Measurements from ENCODE around the gene ZNF101. TPM values are rescaled to one million over a fixed set of nuclear protein-coding genes. Genes with fewer than 3 reads are reported as not detected.

The ZNF101 gene
- total and polyA plus RNA-seq, 9 donors = 4.6 to 7.6 (median 5.6) TPM

DNA sequence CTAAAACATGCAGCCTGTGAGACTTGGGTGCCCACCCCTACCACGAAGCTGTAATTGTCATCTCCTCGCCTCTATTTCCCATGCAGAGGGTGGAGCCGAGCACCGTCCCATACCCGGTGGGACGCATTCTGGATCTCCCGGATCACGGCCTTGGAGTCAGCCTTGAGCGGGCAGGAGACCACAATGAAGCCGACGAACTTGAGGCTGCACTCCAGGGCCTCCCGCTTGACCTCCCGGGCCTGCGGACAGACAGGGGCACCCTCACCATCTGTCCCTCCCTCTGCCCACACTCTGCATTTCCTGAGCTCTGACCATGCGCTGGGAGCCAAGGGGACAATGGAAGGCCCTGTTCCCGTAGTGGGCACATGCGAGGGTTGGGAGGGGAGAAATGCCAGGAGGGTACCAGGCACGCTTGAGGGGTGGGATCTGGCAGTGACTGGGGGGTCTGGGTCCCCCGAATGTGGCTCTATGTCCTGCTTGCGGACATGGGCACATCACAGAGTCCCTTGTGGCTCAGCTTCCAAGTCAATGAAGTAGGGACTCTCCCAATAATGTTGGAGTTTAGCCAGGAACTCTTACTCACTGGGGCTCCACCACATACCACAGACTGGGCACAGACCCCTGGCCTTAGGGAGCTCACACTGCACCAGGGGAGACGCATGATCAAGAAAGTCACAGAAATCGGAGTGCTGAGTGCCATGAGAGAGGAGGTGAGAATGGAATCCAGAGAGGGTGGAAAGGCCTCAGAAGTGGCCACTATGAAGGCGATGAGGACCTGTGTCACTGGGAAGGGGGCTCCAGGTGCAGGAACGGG lies 15.9 kb upstream of the ZNF101 start:
- no peaks in the 10 kb centered on the region for H3K9me3 ChIP-seq (replicated peaks; ENCODE audit: control insufficient read depth, low read depth, low read length)
- WGBS (ENCODE audit: insufficient coverage) = 92% methylated on average over 21 of the region's 24 CpGs
- H3K36me3 ChIP-seq (ENCODE audit: control insufficient read depth, insufficient read depth, low read length) = peaks cover 88% of the 10 kb centered on the region

DNA sequence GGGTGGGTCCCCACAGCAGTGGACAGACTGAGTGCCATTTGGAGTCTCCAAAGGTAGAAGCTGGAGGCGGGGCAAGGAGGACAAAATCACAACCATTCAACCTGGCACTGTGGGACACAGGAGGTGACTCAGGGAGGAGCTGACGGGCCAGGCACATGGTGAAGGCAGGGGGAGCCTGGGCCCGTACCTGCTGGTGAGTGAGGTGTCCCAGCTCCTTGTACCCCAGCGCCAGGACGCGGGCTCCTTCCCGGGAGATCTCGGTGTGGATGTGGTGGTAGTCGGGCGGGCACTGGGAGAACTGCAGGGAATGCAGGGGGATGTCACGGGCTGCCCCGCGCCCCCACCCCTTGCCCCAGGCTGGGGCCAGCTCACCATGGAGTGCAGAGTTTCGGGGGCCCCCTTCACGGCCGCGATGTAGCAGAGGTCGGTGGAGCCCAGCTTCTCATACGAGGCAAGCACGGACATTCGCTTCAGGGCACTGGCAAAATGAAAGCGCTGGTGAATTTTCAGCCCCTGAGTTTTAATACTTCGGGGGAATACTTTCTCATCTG lies 15.0 kb upstream of the ZNF101 start:
- DNase-seq = no peak
- Histone ChIP-seq H3K27ac (ENCODE audit: low read length) (no peak overlapping the region), H3K27me3 (ENCODE audit: control insufficient read depth, insufficient read depth, low read length) (no peaks in the 10 kb centered on the region), H3K4me1 (ENCODE audit: control insufficient read depth, insufficient read depth, low read length) (peaks cover 12% of the 10 kb centered on the region), H3K36me3 (ENCODE audit: control insufficient read depth, insufficient read depth, low read length) (peaks cover 95% of the 10 kb centered on the region), H3K4me3 (ENCODE audit: low read length) (no peak overlapping the region), H3K9me3 (replicated peaks; ENCODE audit: control insufficient read depth, low read depth, low read length) (no peaks in the 10 kb centered on the region)
- 95% methylated on average over 18 of the region's 23 CpGs for WGBS (ENCODE audit: insufficient coverage)

More for the DNA sequence above, 15.9 kb upstream of the ZNF101 start:
- Histone ChIP-seq H3K27me3 (ENCODE audit: control insufficient read depth, insufficient read depth, low read length) (no peaks in the 10 kb centered on the region), H3K4me3 (ENCODE audit: low read length) (no peak overlapping the region), H3K27ac (ENCODE audit: low read length) (no peak overlapping the region), H3K4me1 (ENCODE audit: control insufficient read depth, insufficient read depth, low read length) (peaks cover 12% of the 10 kb centered on the region)
- peak; percentile 16 for DNase-seq

DNA sequence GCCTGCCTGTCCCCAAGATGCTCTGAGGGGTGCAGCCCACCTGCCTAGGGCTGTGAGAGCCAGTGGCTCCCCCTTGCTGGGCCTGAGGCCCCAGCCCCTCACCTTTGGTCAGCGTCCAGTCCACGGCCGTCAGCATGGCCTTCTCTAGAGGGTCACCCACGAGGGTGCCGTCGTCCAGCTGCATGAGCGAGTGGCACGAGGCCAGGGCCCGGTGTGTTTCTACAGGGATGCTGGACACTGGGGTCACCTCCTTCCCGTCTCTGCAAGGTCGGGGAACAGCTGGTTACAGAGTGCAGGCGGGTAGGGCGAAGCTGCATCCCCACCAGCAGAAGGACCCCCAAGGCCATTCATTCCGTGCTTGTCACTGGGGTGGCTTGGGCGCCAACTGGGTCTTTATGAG lies 14.2 kb upstream of the ZNF101 start:
- WGBS (ENCODE audit: insufficient coverage) = 89% methylated on average over 15 of the region's 15 CpGs
- H3K9me3 ChIP-seq (replicated peaks; ENCODE audit: control insufficient read depth, low read depth, low read length) = no peaks in the 10 kb centered on the region
- H3K36me3 ChIP-seq (ENCODE audit: control insufficient read depth, insufficient read depth, low read length) = peaks cover 96% of the 10 kb centered on the region
- H3K4me1 ChIP-seq (ENCODE audit: control insufficient read depth, insufficient read depth, low read length) = peaks cover 12% of the 10 kb centered on the region
- no peak for DNase-seq
- H3K27me3 ChIP-seq (ENCODE audit: control insufficient read depth, insufficient read depth, low read length) = no peaks in the 10 kb centered on the region
- no peak overlapping the region for H3K27ac ChIP-seq (ENCODE audit: low read length)
- no peak overlapping the region for H3K4me3 ChIP-seq (ENCODE audit: low read length)

DNA sequence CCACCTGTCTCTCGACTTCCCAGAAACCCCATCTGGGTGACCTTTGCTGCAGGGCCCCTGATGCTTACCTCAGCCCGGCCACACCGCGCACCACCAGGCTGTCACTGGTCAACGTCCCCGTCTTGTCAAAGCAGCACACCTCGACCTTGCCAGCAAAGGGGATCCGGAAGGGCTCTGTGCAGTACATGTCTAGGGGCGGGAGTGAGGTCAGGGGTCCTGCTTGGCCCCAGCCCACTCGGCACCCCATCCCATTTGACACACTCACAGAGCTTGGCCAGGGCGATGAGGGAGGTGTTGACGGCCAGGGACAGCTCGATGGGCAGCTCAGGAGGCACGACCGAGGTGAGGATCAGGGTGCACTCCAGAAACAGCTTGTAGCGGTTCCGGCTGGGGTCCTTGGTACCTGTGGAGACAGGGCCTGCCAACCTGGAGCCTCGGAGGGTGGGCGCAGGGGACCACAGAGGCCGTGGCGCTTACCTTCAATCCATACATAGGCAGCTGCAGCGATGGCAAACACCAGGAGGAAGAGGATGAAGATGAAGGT lies 13.5 kb upstream of the ZNF101 start:
- Histone ChIP-seq H3K4me3 (ENCODE audit: low read length) (no peak overlapping the region), H3K27ac (ENCODE audit: low read length) (no peak overlapping the region), H3K36me3 (ENCODE audit: control insufficient read depth, insufficient read depth, low read length) (peaks cover 95% of the 10 kb centered on the region), H3K9me3 (replicated peaks; ENCODE audit: control insufficient read depth, low read depth, low read length) (no peaks in the 10 kb centered on the region), H3K4me1 (ENCODE audit: control insufficient read depth, insufficient read depth, low read length) (peaks cover 12% of the 10 kb centered on the region), H3K27me3 (ENCODE audit: control insufficient read depth, insufficient read depth, low read length) (no peaks in the 10 kb centered on the region)
- no peak for DNase-seq
- WGBS (ENCODE audit: insufficient coverage) = 94% methylated on average over 22 of the region's 22 CpGs

DNA sequence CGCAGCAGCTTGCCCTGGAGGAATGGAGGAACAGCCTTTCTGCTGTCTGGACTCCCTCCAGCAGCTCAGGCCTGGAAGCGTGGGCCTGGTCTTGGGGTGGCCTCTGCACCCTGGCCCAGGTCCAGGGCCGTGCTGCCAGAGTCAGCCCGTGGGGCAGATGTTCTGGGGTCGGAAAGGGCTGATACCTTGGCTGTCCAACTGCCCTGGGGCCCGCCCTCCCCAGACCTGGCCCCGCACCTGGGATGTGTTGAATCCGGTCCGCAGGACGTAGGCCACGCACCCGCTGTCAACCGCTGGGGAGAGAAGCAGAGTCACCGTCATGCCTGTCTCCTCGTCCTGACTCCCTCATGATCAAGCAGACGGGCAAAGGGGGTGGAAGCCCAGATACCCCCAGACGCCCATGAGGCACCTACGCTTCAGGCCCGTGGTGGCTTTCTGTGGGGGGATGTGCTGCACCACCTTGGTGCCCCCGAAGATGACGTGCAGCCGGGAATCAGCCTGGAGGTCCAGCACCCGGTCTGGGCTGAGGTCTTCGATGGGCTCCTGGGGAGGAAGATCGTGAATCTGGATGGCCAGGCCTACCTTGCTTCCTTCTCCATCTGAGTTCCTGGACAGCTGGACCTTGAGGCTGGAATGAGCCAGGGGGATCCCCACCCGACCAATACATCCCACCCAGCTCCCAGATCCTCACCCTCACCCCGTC lies 12.8 kb upstream of the ZNF101 start:
- DNase-seq = no peak
- 88% methylated on average over 25 of the region's 27 CpGs for WGBS (ENCODE audit: insufficient coverage)
- Histone ChIP-seq H3K27me3 (ENCODE audit: control insufficient read depth, insufficient read depth, low read length) (no peaks in the 10 kb centered on the region), H3K27ac (ENCODE audit: low read length) (no peak overlapping the region), H3K4me3 (ENCODE audit: low read length) (no peak overlapping the region), H3K9me3 (replicated peaks; ENCODE audit: control insufficient read depth, low read depth, low read length) (no peaks in the 10 kb centered on the region), H3K36me3 (ENCODE audit: control insufficient read depth, insufficient read depth, low read length) (peaks cover 90% of the 10 kb centered on the region), H3K4me1 (ENCODE audit: control insufficient read depth, insufficient read depth, low read length) (peaks cover 8% of the 10 kb centered on the region)

DNA sequence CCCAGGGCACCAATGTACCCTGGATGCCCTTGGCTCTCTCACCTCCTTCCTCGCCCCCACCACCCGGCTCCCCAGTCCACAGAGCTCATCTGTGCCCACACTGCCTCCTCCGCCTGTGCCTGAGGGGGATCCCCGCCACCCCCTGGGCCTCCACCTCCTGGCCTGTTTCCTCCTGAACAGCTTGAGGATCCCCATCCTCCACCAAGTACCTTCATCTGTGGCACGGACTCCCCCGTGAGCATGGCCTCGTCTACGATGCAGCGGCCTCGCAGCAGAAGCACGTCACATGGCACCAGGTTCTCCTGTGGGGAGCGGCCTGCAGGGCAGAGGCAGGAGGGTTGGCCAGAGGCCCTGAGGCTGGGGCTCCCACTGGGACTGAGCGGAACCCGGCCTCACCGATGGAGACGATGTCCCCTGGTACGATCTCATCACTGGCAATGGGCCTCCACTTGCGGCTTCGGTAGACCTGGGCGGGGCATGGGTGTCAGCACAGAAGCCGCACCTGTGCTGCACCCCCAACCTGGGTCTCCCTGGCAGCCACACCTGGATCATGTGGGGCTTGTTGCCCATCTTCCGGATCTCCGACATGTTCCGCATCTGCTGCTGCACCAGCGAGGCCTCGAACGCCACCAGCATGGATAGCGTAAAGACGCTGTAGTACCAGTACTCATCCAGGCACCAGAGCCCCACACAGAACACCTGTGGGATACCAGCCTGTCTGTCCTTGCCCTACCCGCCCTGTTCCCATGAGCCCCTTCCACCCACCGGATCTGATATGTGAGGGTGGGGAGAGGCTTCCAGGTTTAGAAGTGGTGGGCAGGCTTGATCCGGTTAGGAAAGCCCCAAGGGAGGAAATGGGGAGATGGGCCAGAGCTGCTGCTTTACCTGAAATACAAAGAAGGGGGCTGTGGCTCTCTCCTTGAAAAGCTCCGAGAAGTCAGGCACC lies 11.9 kb upstream of the ZNF101 start:
- Histone ChIP-seq H3K36me3 (ENCODE audit: control insufficient read depth, insufficient read depth, low read length) (peaks cover 80% of the 10 kb centered on the region), H3K27ac (ENCODE audit: low read length) (no peak overlapping the region), H3K27me3 (ENCODE audit: control insufficient read depth, insufficient read depth, low read length) (no peaks in the 10 kb centered on the region), H3K4me3 (ENCODE audit: low read length) (no peak overlapping the region), H3K9me3 (replicated peaks; ENCODE audit: control insufficient read depth, low read depth, low read length) (no peaks in the 10 kb centered on the region), H3K4me1 (ENCODE audit: control insufficient read depth, insufficient read depth, low read length) (peaks cover 5% of the 10 kb centered on the region)
- 91% methylated on average over 29 of the region's 33 CpGs for WGBS (ENCODE audit: insufficient coverage)
- DNase-seq = peak; percentile 8

DNA sequence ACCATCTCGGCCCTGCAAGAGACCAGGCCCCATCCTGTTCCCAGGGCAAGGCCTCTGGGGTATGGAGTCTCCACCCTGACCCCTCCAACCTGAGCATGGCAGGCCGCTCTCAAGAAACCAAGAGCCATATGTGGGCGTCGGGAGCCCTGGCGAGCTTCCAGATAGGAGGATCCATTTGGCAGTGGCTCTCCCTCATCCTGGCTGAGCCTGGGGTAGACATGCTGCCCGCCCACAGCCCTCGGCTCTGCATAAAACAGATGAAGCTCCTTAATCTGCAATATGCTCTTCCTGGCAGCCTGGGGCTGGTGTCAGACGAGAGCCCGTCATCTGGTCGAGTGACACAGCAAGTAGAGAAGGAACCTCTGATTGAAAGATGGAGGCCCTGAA lies 11.2 kb upstream of the ZNF101 start:
- H3K27me3 ChIP-seq (ENCODE audit: control insufficient read depth, insufficient read depth, low read length) = no peaks in the 10 kb centered on the region
- no peak overlapping the region for H3K4me3 ChIP-seq (ENCODE audit: low read length)
- no peaks in the 10 kb centered on the region for H3K9me3 ChIP-seq (replicated peaks; ENCODE audit: control insufficient read depth, low read depth, low read length)
- peaks cover 74% of the 10 kb centered on the region for H3K36me3 ChIP-seq (ENCODE audit: control insufficient read depth, insufficient read depth, low read length)
- peaks cover 11% of the 10 kb centered on the region for H3K4me1 ChIP-seq (ENCODE audit: control insufficient read depth, insufficient read depth, low read length)
- 65% methylated on average over 10 of the region's 10 CpGs for WGBS (ENCODE audit: insufficient coverage)
- no peak overlapping the region for H3K27ac ChIP-seq (ENCODE audit: low read length)
- DNase-seq = peak; percentile 28

DNA sequence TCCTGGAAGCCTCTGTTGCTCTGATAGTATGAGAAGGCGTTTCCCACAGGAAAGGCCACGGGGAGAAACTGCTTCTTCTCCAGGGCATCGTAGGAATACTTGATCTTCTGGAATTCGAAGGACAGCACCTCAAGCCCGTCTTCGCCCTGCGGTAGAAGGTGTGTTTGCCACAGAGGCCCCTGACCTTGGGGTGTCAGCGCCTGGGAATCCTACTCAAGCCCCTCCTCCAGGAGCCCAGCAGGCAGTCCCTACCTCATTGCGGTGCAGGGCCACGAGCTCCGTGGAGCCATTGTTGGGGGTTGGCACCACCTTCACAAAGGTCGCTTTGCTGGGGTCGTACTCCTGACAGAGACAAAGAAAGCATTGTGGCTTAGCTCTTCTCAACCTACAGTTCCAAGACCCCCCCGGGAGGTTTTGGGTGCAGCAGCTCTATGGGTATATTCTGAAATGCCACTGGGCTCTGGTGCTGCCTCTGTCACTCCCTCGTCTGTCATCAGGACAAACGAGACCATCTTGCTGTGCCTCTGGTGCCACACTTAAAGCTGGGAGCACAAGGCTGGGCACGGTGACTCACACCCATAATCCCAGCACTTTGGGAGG lies 8.9 kb upstream of the ZNF101 start:
- H3K36me3 ChIP-seq (ENCODE audit: control insufficient read depth, insufficient read depth, low read length) = peaks cover 50% of the 10 kb centered on the region
- peaks cover 18% of the 10 kb centered on the region for H3K4me1 ChIP-seq (ENCODE audit: control insufficient read depth, insufficient read depth, low read length)
- peak; percentile 6 for DNase-seq
- no peak overlapping the region for H3K4me3 ChIP-seq (ENCODE audit: low read length)
- H3K27me3 ChIP-seq (ENCODE audit: control insufficient read depth, insufficient read depth, low read length) = no peaks in the 10 kb centered on the region
- no peaks in the 10 kb centered on the region for H3K9me3 ChIP-seq (replicated peaks; ENCODE audit: control insufficient read depth, low read depth, low read length)
- H3K27ac ChIP-seq (ENCODE audit: low read length) = no peak overlapping the region
- WGBS (ENCODE audit: insufficient coverage) = 87% methylated on average over 16 of the region's 17 CpGs

DNA sequence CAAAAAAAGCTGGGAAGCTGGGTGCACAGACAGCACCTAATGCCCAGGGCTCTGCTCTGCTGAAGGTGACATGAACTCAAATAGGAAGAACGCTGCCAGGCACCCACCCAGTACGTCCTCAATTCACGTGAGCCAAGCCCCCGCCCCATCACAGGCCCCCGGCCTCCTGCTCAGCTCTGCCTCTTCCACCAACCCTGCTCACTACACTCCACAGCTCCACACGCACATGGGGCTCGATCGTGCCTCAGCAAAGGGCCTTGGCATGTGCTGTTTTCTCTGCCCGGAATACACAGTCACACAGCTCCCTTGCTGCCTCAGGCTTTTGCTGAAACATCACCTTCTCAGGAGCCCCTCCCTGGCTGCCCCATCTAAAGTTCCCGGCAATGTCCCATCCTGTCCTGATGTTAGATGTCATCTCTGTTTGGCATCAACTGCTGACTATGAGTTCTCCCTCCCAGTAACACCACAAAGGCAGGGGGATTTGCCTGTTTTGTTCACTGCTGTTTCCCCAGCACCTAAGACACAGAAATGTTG lies 7.4 kb upstream of the ZNF101 start:
- no peaks in the 10 kb centered on the region for H3K9me3 ChIP-seq (replicated peaks; ENCODE audit: control insufficient read depth, low read depth, low read length)
- DNase-seq = peak; percentile 7
- H3K4me3 ChIP-seq (ENCODE audit: low read length) = no peak overlapping the region
- peak overlapping the region; percentile 47 for H3K27ac ChIP-seq (ENCODE audit: low read length)
- no peaks in the 10 kb centered on the region for H3K27me3 ChIP-seq (ENCODE audit: control insufficient read depth, insufficient read depth, low read length)
- 82% methylated on average over 10 of the region's 10 CpGs for WGBS (ENCODE audit: insufficient coverage)
- peaks cover 36% of the 10 kb centered on the region for H3K36me3 ChIP-seq (ENCODE audit: control insufficient read depth, insufficient read depth, low read length)
- H3K4me1 ChIP-seq (ENCODE audit: control insufficient read depth, insufficient read depth, low read length) = peaks cover 18% of the 10 kb centered on the region

Measured in muscle of leg (tissue), 11 donors.